ENCODE results near the gene TAP1. TPM values are rescaled to one million over a fixed set of nuclear protein-coding genes. Genes with fewer than 3 reads are reported as not detected.

The TAP1 gene
- total and polyA plus RNA-seq, 2 donors = 107 to 155 TPM

DNA sequence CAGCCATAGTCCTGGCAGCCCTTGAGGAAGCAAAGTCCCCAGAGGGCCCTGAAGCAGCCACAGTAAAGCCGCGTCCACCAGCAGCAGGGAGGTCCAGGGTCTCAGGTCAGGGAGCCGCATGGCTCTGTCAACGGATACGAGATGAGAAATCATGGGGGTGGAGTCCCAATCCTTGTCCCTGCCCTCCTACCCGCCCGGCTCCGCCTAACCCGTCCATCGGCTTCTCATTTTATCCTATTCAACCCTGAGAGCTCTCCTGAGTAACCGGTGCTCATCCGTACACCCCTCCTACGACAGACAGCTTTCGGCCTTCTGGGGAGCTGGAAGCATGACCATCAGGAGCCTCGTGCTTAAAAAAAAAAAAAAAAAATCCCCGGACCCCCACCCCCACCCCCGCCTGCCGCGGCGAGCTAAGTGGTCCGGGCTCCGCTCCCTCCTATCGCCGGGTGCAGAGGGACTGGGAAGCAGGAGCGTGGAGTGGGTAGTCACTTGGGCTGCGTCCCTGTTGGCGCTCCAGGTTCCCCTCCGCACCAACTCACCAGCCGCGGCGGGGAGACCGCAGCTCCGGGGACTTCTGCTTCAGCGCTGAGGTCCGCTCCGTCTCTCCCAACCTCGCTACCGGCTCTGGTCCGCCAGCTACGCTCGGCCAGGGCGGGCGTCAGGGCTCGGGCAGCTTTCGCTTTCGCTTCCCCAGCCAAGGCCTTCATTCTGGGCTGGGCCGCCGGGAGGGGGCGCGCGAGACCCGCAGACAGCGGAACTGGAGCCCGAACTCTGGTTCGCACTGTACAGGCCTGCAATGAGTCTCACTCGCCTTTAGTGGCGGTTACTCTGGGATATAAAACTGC is 15.2 kb downstream of the TAP1 start, which contains the start of gene TAP2:
Gene TAP2 (minus strand): TSS at position 626 of the 845 bp plus-strand sequence. CDS start 506 bp downstream, at position 120.
- peak; percentile 85 to 96 (median 93) for DNase-seq (ENCODE audit: low read depth in 6 of 9, low spot score in 9 of 9)
- H3K36me3 ChIP-seq (ENCODE audit: control insufficient read depth in 2 of 2, insufficient read depth in 2 of 2, low read length in 1 of 2) = peaks cover 27 to 62% of the 10 kb centered on the region in 2 donors
- peak within 1 kb of the TSS; percentile 84 to 89 for H3K4me3 ChIP-seq (ENCODE audit: low read length in 2 of 2)
- no peaks in the 10 kb centered on the region for H3K27me3 ChIP-seq (ENCODE audit: control insufficient read depth in 2 of 2, insufficient read depth in 1 of 2, low read length in 1 of 2)
- WGBS = under 1% methylated on average over 57 of the region's 57 CpGs
- H3K27ac ChIP-seq (ENCODE audit: low read depth in 1 of 2, low read length in 1 of 2) = peak within 1 kb of the TSS; percentile 94
- peaks cover 0 to 6% of the 10 kb centered on the region in 2 donors for H3K9me3 ChIP-seq (ENCODE audit: control insufficient read depth in 2 of 2, insufficient read depth in 1 of 2, low read length in 1 of 2)
- peaks cover 27 to 65% of the 10 kb centered on the region in 2 donors for H3K4me1 ChIP-seq (ENCODE audit: control insufficient read depth in 2 of 2, insufficient read depth in 2 of 2, low read length in 2 of 2)

DNA sequence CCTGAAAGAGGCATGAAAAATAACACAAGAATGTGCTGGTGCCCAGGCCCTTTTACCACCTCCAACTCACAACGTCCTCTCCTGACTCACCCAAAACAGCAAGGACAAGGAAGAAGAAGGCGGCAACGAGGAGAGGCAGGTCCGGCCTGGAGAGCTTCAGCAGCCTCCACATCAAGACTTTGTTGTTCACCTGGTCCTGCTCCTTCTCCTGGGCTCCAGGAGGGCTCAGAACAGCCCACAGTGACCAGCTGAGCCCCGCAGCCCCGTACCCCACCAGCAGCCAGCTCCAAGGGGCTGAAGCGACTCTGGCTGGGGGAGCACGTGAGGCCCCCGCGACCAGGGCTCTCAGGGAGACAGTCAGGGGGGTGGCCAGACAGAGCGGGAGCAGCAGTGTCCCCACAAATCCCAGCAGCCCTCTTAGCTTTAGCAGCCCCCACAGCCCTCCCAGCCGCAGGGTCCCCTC is 15.8 kb downstream of the TAP1 start:
- H3K27me3 ChIP-seq (ENCODE audit: control insufficient read depth in 2 of 2, insufficient read depth in 1 of 2, low read length in 1 of 2) = no peaks in the 10 kb centered on the region
- H3K4me3 ChIP-seq (ENCODE audit: low read length in 2 of 2) = peak overlapping the region; percentile 84 to 89
- peaks cover 27 to 65% of the 10 kb centered on the region in 2 donors for H3K36me3 ChIP-seq (ENCODE audit: control insufficient read depth in 2 of 2, insufficient read depth in 2 of 2, low read length in 1 of 2)
- WGBS = 44% methylated on average over 12 of the region's 12 CpGs
- peaks cover 24 to 58% of the 10 kb centered on the region in 2 donors for H3K4me1 ChIP-seq (ENCODE audit: control insufficient read depth in 2 of 2, insufficient read depth in 2 of 2, low read length in 2 of 2)
- H3K9me3 ChIP-seq (ENCODE audit: control insufficient read depth in 2 of 2, insufficient read depth in 1 of 2, low read length in 1 of 2) = peaks cover 0 to 6% of the 10 kb centered on the region in 2 donors
- H3K27ac ChIP-seq (ENCODE audit: low read depth in 1 of 2, low read length in 1 of 2) = peak overlapping the region; percentile 94
- no peak for DNase-seq (ENCODE audit: low read depth in 6 of 9, low spot score in 9 of 9)

GRCh38 chr6:32836873-32837272 is 16.6 kb downstream of the TAP1 start:
- Histone ChIP-seq H3K4me3 (ENCODE audit: low read length in 2 of 2) (no peak overlapping the region), H3K4me1 (ENCODE audit: control insufficient read depth in 2 of 2, insufficient read depth in 2 of 2, low read length in 2 of 2) (peaks cover 19 to 50% of the 10 kb centered on the region in 2 donors), H3K36me3 (ENCODE audit: control insufficient read depth in 2 of 2, insufficient read depth in 2 of 2, low read length in 1 of 2) (peaks cover 29 to 65% of the 10 kb centered on the region in 2 donors), H3K27ac (ENCODE audit: low read depth in 1 of 2, low read length in 1 of 2) (no peak overlapping the region), H3K9me3 (ENCODE audit: control insufficient read depth in 2 of 2, insufficient read depth in 1 of 2, low read length in 1 of 2) (peaks cover 0 to 6% of the 10 kb centered on the region in 2 donors), H3K27me3 (ENCODE audit: control insufficient read depth in 2 of 2, insufficient read depth in 1 of 2, low read length in 1 of 2) (no peaks in the 10 kb centered on the region)
- WGBS = 97% methylated on average over 2 of the region's 2 CpGs
- no peak for DNase-seq (ENCODE audit: low read depth in 6 of 9, low spot score in 9 of 9)

- H3K27me3 ChIP-seq (ENCODE audit: control insufficient read depth in 2 of 2, insufficient read depth in 1 of 2, low read length in 1 of 2) = no peaks in the 10 kb centered on the region
- WGBS = 97% methylated on average over 16 of the region's 16 CpGs
- H3K4me1 ChIP-seq (ENCODE audit: control insufficient read depth in 2 of 2, insufficient read depth in 2 of 2, low read length in 2 of 2) = peaks cover 6 to 36% of the 10 kb centered on the region in 2 donors
- peaks cover 35 to 64% of the 10 kb centered on the region in 2 donors for H3K36me3 ChIP-seq (ENCODE audit: control insufficient read depth in 2 of 2, insufficient read depth in 2 of 2, low read length in 1 of 2)
- DNase-seq (ENCODE audit: low read depth in 6 of 9, low spot score in 9 of 9) = no peak
- H3K9me3 ChIP-seq (ENCODE audit: control insufficient read depth in 2 of 2, insufficient read depth in 1 of 2, low read length in 1 of 2) = no peaks in the 10 kb centered on the region
- no peak overlapping the region for H3K27ac ChIP-seq (ENCODE audit: low read depth in 1 of 2, low read length in 1 of 2)
- no peak overlapping the region for H3K4me3 ChIP-seq (ENCODE audit: low read length in 2 of 2)
Measured at GRCh38 chr6:32835167-32835893, 18.2 kb downstream of the TAP1 start.

GRCh38 chr6:32833664-32834063 is 19.8 kb downstream of the TAP1 start:
- no peaks in the 10 kb centered on the region for H3K27me3 ChIP-seq (ENCODE audit: control insufficient read depth in 2 of 2, insufficient read depth in 1 of 2, low read length in 1 of 2)
- no peaks in the 10 kb centered on the region for H3K9me3 ChIP-seq (ENCODE audit: control insufficient read depth in 2 of 2, insufficient read depth in 1 of 2, low read length in 1 of 2)
- peaks cover 5 to 21% of the 10 kb centered on the region in 2 donors for H3K4me1 ChIP-seq (ENCODE audit: control insufficient read depth in 2 of 2, insufficient read depth in 2 of 2, low read length in 2 of 2)
- H3K36me3 ChIP-seq (ENCODE audit: control insufficient read depth in 2 of 2, insufficient read depth in 2 of 2, low read length in 1 of 2) = peaks cover 52 to 76% of the 10 kb centered on the region in 2 donors
- no peak overlapping the region for H3K27ac ChIP-seq (ENCODE audit: low read depth in 1 of 2, low read length in 1 of 2)
- H3K4me3 ChIP-seq (ENCODE audit: low read length in 2 of 2) = no peak overlapping the region
- 96% methylated on average over 5 of the region's 5 CpGs for WGBS
- no peak for DNase-seq (ENCODE audit: low read depth in 6 of 9, low spot score in 9 of 9)

GRCh38 chr6:32832535-32832934 is 21.0 kb downstream of the TAP1 start:
- 97% methylated on average over 13 of the region's 13 CpGs for WGBS
- DNase-seq (ENCODE audit: low read depth in 6 of 9, low spot score in 9 of 9) = no peak
- H3K4me1 ChIP-seq (ENCODE audit: control insufficient read depth in 2 of 2, insufficient read depth in 2 of 2, low read length in 2 of 2) = peaks cover 1 to 14% of the 10 kb centered on the region in 2 donors

GRCh38 chr6:32830936-32831335 is 22.6 kb downstream of the TAP1 start:
- 87% methylated on average over 5 of the region's 5 CpGs for WGBS
- H3K27ac ChIP-seq (ENCODE audit: low read depth in 1 of 2, low read length in 1 of 2) = no peak overlapping the region
- no peak overlapping the region for H3K4me3 ChIP-seq (ENCODE audit: low read length in 2 of 2)
- peaks cover 57 to 86% of the 10 kb centered on the region in 2 donors for H3K36me3 ChIP-seq (ENCODE audit: control insufficient read depth in 2 of 2, insufficient read depth in 2 of 2, low read length in 1 of 2)
- no peaks in the 10 kb centered on the region for H3K27me3 ChIP-seq (ENCODE audit: control insufficient read depth in 2 of 2, insufficient read depth in 1 of 2, low read length in 1 of 2)
- peaks cover 0 to 9% of the 10 kb centered on the region in 2 donors for H3K4me1 ChIP-seq (ENCODE audit: control insufficient read depth in 2 of 2, insufficient read depth in 2 of 2, low read length in 2 of 2)
- DNase-seq (ENCODE audit: low read depth in 6 of 9, low spot score in 9 of 9) = no peak
- H3K9me3 ChIP-seq (ENCODE audit: control insufficient read depth in 2 of 2, insufficient read depth in 1 of 2, low read length in 1 of 2) = no peaks in the 10 kb centered on the region

More at GRCh38 chr6:32832535-32832934, 21.0 kb downstream of the TAP1 start:
- Histone ChIP-seq H3K27me3 (ENCODE audit: control insufficient read depth in 2 of 2, insufficient read depth in 1 of 2, low read length in 1 of 2) (no peaks in the 10 kb centered on the region), H3K27ac (ENCODE audit: low read depth in 1 of 2, low read length in 1 of 2) (no peak overlapping the region), H3K9me3 (ENCODE audit: control insufficient read depth in 2 of 2, insufficient read depth in 1 of 2, low read length in 1 of 2) (no peaks in the 10 kb centered on the region), H3K4me3 (ENCODE audit: low read length in 2 of 2) (no peak overlapping the region), H3K36me3 (ENCODE audit: control insufficient read depth in 2 of 2, insufficient read depth in 2 of 2, low read length in 1 of 2) (peaks cover 54 to 86% of the 10 kb centered on the region in 2 donors)

DNA sequence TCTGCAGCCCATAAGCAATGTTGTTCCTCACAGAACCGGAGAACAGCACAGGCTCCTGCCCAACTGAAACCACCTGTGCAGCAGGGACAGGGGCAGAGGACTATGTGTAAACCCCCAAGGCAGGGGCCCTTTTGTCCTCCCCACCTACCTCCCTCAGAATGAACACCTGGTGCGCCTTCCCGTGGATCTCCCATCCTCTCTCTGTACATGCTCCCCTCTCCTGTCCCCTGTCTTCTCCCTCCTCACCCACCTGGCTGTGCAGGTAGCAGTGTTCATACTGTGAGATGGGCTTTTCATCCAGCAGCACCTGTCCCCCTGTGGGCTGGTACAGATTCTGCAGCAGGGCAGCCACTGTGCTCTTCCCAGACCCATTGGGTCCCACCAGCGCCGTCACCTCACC is 23.5 kb downstream of the TAP1 start:
- DNase-seq (ENCODE audit: low read depth in 6 of 9, low spot score in 9 of 9) = no peak
- no peak overlapping the region for H3K27ac ChIP-seq (ENCODE audit: low read depth in 1 of 2, low read length in 1 of 2)

DNA sequence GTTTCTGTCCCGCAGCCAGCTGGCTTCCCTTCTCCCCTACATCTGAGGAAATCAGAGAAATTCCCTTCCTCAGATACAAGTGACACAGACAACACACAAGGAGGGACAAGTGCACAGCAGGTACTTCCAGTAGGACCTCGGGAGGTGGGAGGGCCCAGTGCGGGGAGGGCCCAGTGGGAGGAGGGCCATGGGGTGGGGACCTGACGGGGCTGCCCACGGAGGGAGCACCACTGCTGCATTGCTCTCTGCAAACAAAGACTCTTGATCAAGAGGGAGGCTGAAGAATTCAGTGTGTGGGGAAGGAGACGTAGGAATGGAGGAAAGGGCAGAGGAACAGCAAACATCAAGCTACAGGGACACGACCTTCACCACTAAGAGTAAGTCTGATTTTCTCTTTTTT is 24.0 kb downstream of the TAP1 start:
- Histone ChIP-seq H3K4me3 (ENCODE audit: low read length in 2 of 2) (no peak overlapping the region), H3K27ac (ENCODE audit: low read depth in 1 of 2, low read length in 1 of 2) (no peak overlapping the region), H3K4me1 (ENCODE audit: control insufficient read depth in 2 of 2, insufficient read depth in 2 of 2, low read length in 2 of 2) (no peaks in the 10 kb centered on the region), H3K36me3 (ENCODE audit: control insufficient read depth in 2 of 2, insufficient read depth in 2 of 2, low read length in 1 of 2) (peaks cover 47 to 73% of the 10 kb centered on the region in 2 donors), H3K27me3 (ENCODE audit: control insufficient read depth in 2 of 2, insufficient read depth in 1 of 2, low read length in 1 of 2) (no peaks in the 10 kb centered on the region), H3K9me3 (ENCODE audit: control insufficient read depth in 2 of 2, insufficient read depth in 1 of 2, low read length in 1 of 2) (no peaks in the 10 kb centered on the region)
- WGBS = 81% methylated on average over 7 of the region's 7 CpGs
- no peak for DNase-seq (ENCODE audit: low read depth in 6 of 9, low spot score in 9 of 9)

More for the DNA sequence above, 23.5 kb downstream of the TAP1 start:
- 98% methylated on average over 5 of the region's 5 CpGs for WGBS
- no peaks in the 10 kb centered on the region for H3K9me3 ChIP-seq (ENCODE audit: control insufficient read depth in 2 of 2, insufficient read depth in 1 of 2, low read length in 1 of 2)
- peaks cover 0 to 1% of the 10 kb centered on the region in 2 donors for H3K4me1 ChIP-seq (ENCODE audit: control insufficient read depth in 2 of 2, insufficient read depth in 2 of 2, low read length in 2 of 2)
- H3K4me3 ChIP-seq (ENCODE audit: low read length in 2 of 2) = no peak overlapping the region
- no peaks in the 10 kb centered on the region for H3K27me3 ChIP-seq (ENCODE audit: control insufficient read depth in 2 of 2, insufficient read depth in 1 of 2, low read length in 1 of 2)
- H3K36me3 ChIP-seq (ENCODE audit: control insufficient read depth in 2 of 2, insufficient read depth in 2 of 2, low read length in 1 of 2) = peaks cover 49 to 78% of the 10 kb centered on the region in 2 donors

Data from thymus (tissue), 11 donors.